ENCODE data around the gene A2M. TPM values are rescaled to one million over a fixed set of nuclear protein-coding genes. Genes with fewer than 3 reads are reported as not detected.

Gene A2M
- total and polyA plus RNA-seq, 2 of the 4 experiments (the other 2 are of a cell fraction), result 1.1 to 3.2 TPM

DNA sequence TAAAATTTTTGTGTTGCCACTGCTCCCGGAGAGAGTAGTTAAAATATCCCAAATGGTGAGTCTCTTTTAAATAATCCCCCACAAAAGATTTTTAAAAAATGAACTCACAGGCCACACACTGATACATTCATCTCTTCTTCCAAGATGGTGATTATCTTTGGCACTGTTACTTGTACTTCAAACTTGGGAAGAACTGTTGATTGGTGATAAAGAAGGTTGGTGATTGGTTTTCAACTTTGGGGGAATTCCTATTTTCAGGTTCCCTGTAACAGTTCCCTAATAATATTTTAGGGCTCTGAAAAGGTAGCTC, 6.6 kb downstream of the A2M start:
- Histone ChIP-seq H2AFZ (replicated peaks; ENCODE audit: low read length, poor library complexity) (no peak overlapping the region), H3K27me3 (ENCODE audit: control insufficient read depth, insufficient read depth, low read length) (no peaks in the 10 kb centered on the region), H3K9ac (ENCODE audit: low read depth, low read length) (no peak overlapping the region), H4K20me1 (ENCODE audit: insufficient read depth, low read length) (no peaks in the 10 kb centered on the region), H2AK5ac (ENCODE audit: low read depth, low read length) (no peak overlapping the region), H2AK9ac (replicated peaks; ENCODE audit: low read depth, low read length, poor library complexity) (no peak overlapping the region), H4K91ac (ENCODE audit: insufficient read depth, low read depth, low read length) (no peak overlapping the region), H3K18ac (ENCODE audit: low read depth, low read length) (no peak overlapping the region), H3K9me1 (ENCODE audit: insufficient read depth, low read length) (no peaks in the 10 kb centered on the region), H3K9me3 (ENCODE audit: control insufficient read depth, insufficient read depth, low read length) (no peaks in the 10 kb centered on the region), H3K23ac (ENCODE audit: low read depth, low read length) (no peak overlapping the region), H2BK120ac (ENCODE audit: low read depth, low read length) (no peak overlapping the region), H4K8ac (ENCODE audit: low read depth in 2 of 2, low read length in 2 of 2) (no peak overlapping the region), H2BK15ac (ENCODE audit: low read depth, low read length) (no peak overlapping the region), H3K27ac (ENCODE audit: insufficient read depth, low read length) (no peak overlapping the region), H4K5ac (ENCODE audit: low read depth, low read length) (no peak overlapping the region), H3K56ac (ENCODE audit: extremely low read depth, insufficient read depth, low read length) (no peak overlapping the region), H2BK20ac (ENCODE audit: low read depth, low read length) (no peak overlapping the region), H2BK5ac (ENCODE audit: low read depth, low read length, poor library complexity, severe bottlenecking) (no peak overlapping the region), H3K4ac (ENCODE audit: low read depth, low read length) (no peak overlapping the region), H3K4me3 (ENCODE audit: insufficient read depth, low read depth, low read length) (no peak overlapping the region), H3K79me1 (ENCODE audit: low read depth in 1 of 2, low read length in 2 of 2) (no peaks in the 10 kb centered on the region), H3K14ac (replicated peaks; ENCODE audit: low read depth, low read length) (no peak overlapping the region), H3K4me1 (ENCODE audit: control insufficient read depth, insufficient read depth, low read length) (no peaks in the 10 kb centered on the region), H3K4me2 (ENCODE audit: low read depth, low read length) (no peak overlapping the region), H3K36me3 (ENCODE audit: control insufficient read depth, insufficient read depth, low read length) (peaks cover 4% of the 10 kb centered on the region; the same call in 1 of the 2 replicates)
- in situ Hi-C loops (cut with MboI; ENCODE audit: low sequenced_read_pairs), result no loop called here
- BruUV-seq (replicated peaks), result no TSS peak
- no peak for ATAC-seq (ENCODE audit: low read depth)
- TF ChIP-seq NFE2L2 (IDR thresholded peaks at IDR 0.05; ENCODE audit: low read depth, low read length), result no peak
- no peak for TF ChIP-seq CEBPB (IDR thresholded peaks at IDR 0.05; ENCODE audit: low read depth, low read length)
- no peak for TF ChIP-seq RAD21 (IDR thresholded peaks at IDR 0.05; ENCODE audit: low read length)
- TF ChIP-seq, protein P1, sequence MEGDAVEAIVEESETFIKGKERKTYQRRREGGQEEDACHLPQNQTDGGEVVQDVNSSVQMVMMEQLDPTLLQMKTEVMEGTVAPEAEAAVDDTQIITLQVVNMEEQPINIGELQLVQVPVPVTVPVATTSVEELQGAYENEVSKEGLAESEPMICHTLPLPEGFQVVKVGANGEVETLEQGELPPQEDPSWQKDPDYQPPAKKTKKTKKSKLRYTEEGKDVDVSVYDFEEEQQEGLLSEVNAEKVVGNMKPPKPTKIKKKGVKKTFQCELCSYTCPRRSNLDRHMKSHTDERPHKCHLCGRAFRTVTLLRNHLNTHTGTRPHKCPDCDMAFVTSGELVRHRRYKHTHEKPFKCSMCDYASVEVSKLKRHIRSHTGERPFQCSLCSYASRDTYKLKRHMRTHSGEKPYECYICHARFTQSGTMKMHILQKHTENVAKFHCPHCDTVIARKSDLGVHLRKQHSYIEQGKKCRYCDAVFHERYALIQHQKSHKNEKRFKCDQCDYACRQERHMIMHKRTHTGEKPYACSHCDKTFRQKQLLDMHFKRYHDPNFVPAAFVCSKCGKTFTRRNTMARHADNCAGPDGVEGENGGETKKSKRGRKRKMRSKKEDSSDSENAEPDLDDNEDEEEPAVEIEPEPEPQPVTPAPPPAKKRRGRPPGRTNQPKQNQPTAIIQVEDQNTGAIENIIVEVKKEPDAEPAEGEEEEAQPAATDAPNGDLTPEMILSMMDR (conservative IDR thresholded peaks at IDR 0.05; ENCODE audit: low read depth, low read length), result no peak
- TF ChIP-seq MXI1 (IDR thresholded peaks at IDR 0.05; ENCODE audit: borderline replicate concordance, low read depth, low read length), result no peak
- intact Hi-C loops (cut with micrococcal nuclease), result no loop called here
- ChIA-PET CTCF (no interaction called here), POLR2A (ENCODE audit: unreplicated experiment) (no interaction called here)
- dilution Hi-C loops (cut with HindIII; ENCODE audit: low sequenced_read_pairs, unreplicated experiment), result no loop called here
- WGBS, 2 experiments (ENCODE audit: extremely low coverage in 2 of 2, insufficient read length in 1 of 2), result no CpG with 5 or more reads among the region's 1 CpG
- DNase-seq, result no peak
